GM12878 (cell line): ENCODE results near the gene CD96. TPM values are rescaled to one million over a fixed set of nuclear protein-coding genes. Genes with fewer than 3 reads are reported as not detected.

Experiments
- ATAC-seq: fragments of 200-7000 bp; cut with Tn5 transposase; 3 replicates; pipeline ENCODE4 v1.9.1; 2020; ENCODE audit warnings: mild to moderate bottlenecking, moderate library complexity
- BruUV-seq: library from RNA; stranded (reverse); fragments of 400-500 nt; replicated peaks from 2 replicates; lab custom pipeline; 2021; lab: Mats Ljungman, UMichigan
- CTCF ChIA-PET: fragments of 300-600 bp; sonication (Branson Sonifier 250); formaldehyde crosslinking; extraction: SDS; loops from one replicate; lab custom pipeline; 2021; ENCODE audit warnings: inconsistent platforms; lab: Yijun Ruan, JAX
- POLR2A ChIA-PET: fragments of 350-600 bp; formaldehyde crosslinking; extraction: SDS; loops from one replicate; lab custom pipeline; 2021; ENCODE audit warnings: inconsistent platforms; lab: Charles Lee
- RAD21 ChIA-PET: fragments of 300-600 bp; sonication (Branson Sonifier 250); formaldehyde crosslinking; loops from one replicate; lab custom pipeline; 2023; ENCODE audit warnings: antibody characterized with exemption; ENCODE audit not compliant: unreplicated experiment; lab: Charles Lee
- SMC1A ChIA-PET: fragments of 300-600 bp; sonication (Branson Sonifier 250); formaldehyde crosslinking; loops from one replicate; lab custom pipeline; 2023; ENCODE audit not compliant: unreplicated experiment, uncharacterized antibody; lab: Charles Lee
- DNase-seq: peaks from one replicate; pipeline ENCODE4 v3.0.0-alpha.2; 2011; ENCODE audit warnings: low read depth, low spot score
- FAIRE-seq: peaks from 3 replicates; lab custom pipeline; 2011; peaks lifted over from hg19 to GRCh38; lab: Jason Lieb, UNC
- H2AFZ ChIP-seq: 2 replicates; pipeline ENCODE4 v1.6.0; 2011; ENCODE audit warnings: low read depth, low read length, control low read depth; ENCODE audit not compliant: control insufficient read depth
- H3K27ac ChIP-seq: 2 replicates; pipeline ENCODE4 v1.5.1; 2011; ENCODE audit warnings: control low read depth; ENCODE audit not compliant: control insufficient read depth, insufficient read depth
- H3K27me3 ChIP-seq, 2 experiments: replicated peaks in 1 of 2; 2 replicates each; pipeline versions ENCODE4 v1.6.0 to v1.6.1; 2011; ENCODE audit warnings: low read length in 1 of 2; ENCODE audit not compliant: control insufficient read depth in 2 of 2, insufficient read depth in 2 of 2
- H3K36me3 ChIP-seq, 2 experiments: 2 replicates each; pipeline ENCODE4 v1.5.1; 2011; ENCODE audit warnings: low read length in 1 of 2; ENCODE audit not compliant: control insufficient read depth in 2 of 2, insufficient read depth in 2 of 2
- H3K4me1 ChIP-seq: 2 replicates; pipeline ENCODE4 v1.6.1; 2011; ENCODE audit warnings: mild to moderate bottlenecking, low read length, moderate library complexity, mixed read lengths; ENCODE audit not compliant: control insufficient read depth, insufficient read depth
- H3K4me2 ChIP-seq: 2 replicates; pipeline ENCODE4 v1.6.0; 2011; ENCODE audit warnings: control low read depth; ENCODE audit not compliant: control insufficient read depth, insufficient read depth
- H3K4me3 ChIP-seq: fragments of 200-600 bp; sonication (generic); 2 replicates; pipeline ENCODE4 v1.5.1; 2016
- H3K79me2 ChIP-seq: 2 replicates; pipeline ENCODE4 v1.6.0; 2011; ENCODE audit warnings: low read length; ENCODE audit not compliant: control insufficient read depth, insufficient read depth
- H3K9ac ChIP-seq: 2 replicates; pipeline ENCODE4 v1.8.0; 2011; ENCODE audit warnings: low read length, control low read depth, mixed read lengths; ENCODE audit not compliant: control insufficient read depth, insufficient read depth
- H3K9me3 ChIP-seq: replicated peaks from 3 replicates; pipeline ENCODE4 v1.5.1; 2011; ENCODE audit warnings: mild to moderate bottlenecking, low read length; ENCODE audit not compliant: control insufficient read depth, insufficient read depth
- H4K20me1 ChIP-seq: 2 replicates; pipeline ENCODE4 v1.6.0; 2011; ENCODE audit not compliant: control insufficient read depth, insufficient read depth
- BMI1 ChIP-seq: fragments of 450-650 bp; IDR thresholded peaks from 2 replicates; pipeline ENCODE4 v1.6.1; 2016; ENCODE audit warnings: mild to moderate bottlenecking, moderate library complexity, borderline replicate concordance
- EED ChIP-seq: sonication (generic); IDR thresholded peaks from 2 replicates; pipeline ENCODE4 v1.6.1; 2016; ENCODE audit warnings: antibody characterized with exemption, low read depth
- GATAD2B ChIP-seq: fragments of 450-650 bp; conservative IDR thresholded peaks from 2 replicates; pipeline ENCODE4 v1.6.1; 2017; ENCODE audit warnings: low read depth, mild to moderate bottlenecking, moderate library complexity
- HCFC1 ChIP-seq: fragments of 150-350 bp; IDR thresholded peaks from 2 replicates; pipeline ENCODE4 v1.6.1; 2014; ENCODE audit warnings: low read length
- JUND ChIP-seq: IDR thresholded peaks from 2 replicates; pipeline ENCODE4 v1.6.1; 2012; ENCODE audit warnings: low read depth, mild to moderate bottlenecking, low read length, improper control_type of control experiment, moderate library complexity
- KDM1A ChIP-seq: fragments of 200-600 bp; sonication (generic); IDR thresholded peaks from 2 replicates; pipeline ENCODE4 v1.6.1; 2016; ENCODE audit warnings: borderline replicate concordance
- LARP7 ChIP-seq: fragments of 450-650 bp; IDR thresholded peaks from 2 replicates; pipeline ENCODE4 v1.6.1; 2017; ENCODE audit warnings: mild to moderate bottlenecking
- RAD21 ChIP-seq: IDR thresholded peaks from 2 replicates; pipeline ENCODE4 v1.6.1; 2011; ENCODE audit warnings: mild to moderate bottlenecking, low read depth, low read length, moderate library complexity; ENCODE audit not compliant: insufficient read depth
- SIN3A ChIP-seq: IDR thresholded peaks from 2 replicates; pipeline ENCODE4 v1.6.1; 2012; ENCODE audit warnings: low read depth, low read length, improper control_type of control experiment
- SIX5 ChIP-seq: IDR thresholded peaks from 2 replicates; pipeline ENCODE4 v1.6.1; 2011; ENCODE audit warnings: mild to moderate bottlenecking, low read depth, low read length, moderate library complexity; ENCODE audit not compliant: severe bottlenecking
- SMC3 ChIP-seq: IDR thresholded peaks from 2 replicates; pipeline ENCODE4 v1.6.1; 2011; ENCODE audit warnings: low read length, improper control_type of control experiment, borderline replicate concordance
- SUPT20H ChIP-seq: IDR thresholded peaks from 2 replicates; pipeline ENCODE4 v1.6.1; 2011; ENCODE audit warnings: low read depth, mild to moderate bottlenecking, low read length, moderate library complexity, borderline replicate concordance; ENCODE audit not compliant: control insufficient read depth
- ZNF384 ChIP-seq: IDR thresholded peaks from 2 replicates; pipeline ENCODE4 v1.6.1; 2012; ENCODE audit warnings: low read depth, mild to moderate bottlenecking, low read length, improper control_type of control experiment, borderline replicate concordance
- WGBS: methylation state at CpG from one replicate; pipeline ENCODE4 v1.1.6; 2016; ENCODE audit warnings: low lambda C conversion rate; ENCODE audit not compliant: insufficient replicate concordance, insufficient coverage; ENCODE audit errors: missing lambda C conversion rate; 5-methylcytosine and 5-hydroxymethylcytosine counted together
- in situ Hi-C: fragments of 300-500 bp; cut with MboI; formaldehyde crosslinking; loops from 9 replicates; pipeline ENCODE4 v1.14.3; 2018; ENCODE audit warnings: mixed read lengths
- intact Hi-C: fragments of 100-400 bp; cut with micrococcal nuclease; formaldehyde crosslinking; loops from one replicate; pipeline ENCODE4 v1.14.2; 2022; ENCODE audit not compliant: unreplicated experiment
- polyA plus RNA-seq, 11 experiments: library from polyadenylated mRNA; depleted of rRNA in 4 of 11; unstranded in 6 of 11; stranded (reverse) in 5 of 11; fragments of >200 nt; fragmentation: Nextera tagmentation in 4 of 11; fragmentation: Illumina TruSeq in 1 of 11; extraction: Ambion mirVana in 4 of 11; extraction: Trizol in 1 of 11; gene quantifications; 1 replicate in 1 of 11; 2 replicates in 10 of 11; pipeline versions ENCODE4 v1.2.1 to v1.2.3, GENCODE V29; 2011 to 2016; ENCODE audit warnings: inconsistent platforms in 2 of 11, missing spikeins in 2 of 11, low read depth in 1 of 11
- total RNA-seq, 4 experiments: library from RNA; depleted of rRNA in 3 of 4; stranded (reverse); fragments of >200 nt in 3 of 4; fragmentation: Illumina TruSeq in 1 of 4; extraction: Trizol in 1 of 4; gene quantifications; 2 replicates each; pipeline versions ENCODE4 v1.2.1 to v1.2.3, GENCODE V29; 2013 to 2021
- TF ChIP-seq, protein P1 (sequence below): IDR thresholded peaks from 2 replicates; pipeline ENCODE4 v1.6.1; 2012; ENCODE audit warnings: low read length, inconsistent platforms
- TF ChIP-seq, protein P2 (sequence below): IDR thresholded peaks from 2 replicates; pipeline ENCODE4 v1.6.1; 2011; ENCODE audit warnings: low read depth, low read length, improper control_type of control experiment, borderline replicate concordance

The CD96 gene
- total and polyA plus RNA-seq, 10 of the 15 experiments (the other 5 are each of a cell fraction or from before 2014, with no cell fraction given), result 0.13 to 10.1 (median 0.47) TPM

DNA sequence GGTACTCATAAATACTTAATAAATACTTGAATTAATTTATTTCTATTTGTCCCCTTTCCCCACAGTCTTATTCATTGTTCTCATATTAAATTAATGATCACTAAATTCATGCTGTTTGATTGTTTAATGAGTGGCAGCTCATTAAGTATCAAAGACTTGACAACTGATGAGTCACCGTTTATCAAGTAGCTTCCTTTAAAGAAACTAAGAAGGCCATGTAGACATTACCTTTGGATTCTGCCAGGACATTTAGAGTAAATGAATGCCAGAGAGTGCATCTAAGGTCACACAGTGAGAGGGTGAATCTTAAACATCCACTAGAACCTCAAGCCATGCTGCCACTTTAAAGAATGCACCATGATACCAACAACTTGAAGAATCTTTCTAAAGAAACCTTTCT is 29.3 kb downstream of the CD96 start:
- no TSS peak for BruUV-seq
- TF ChIP-seq EED (no peak), ZNF384 (no peak), LARP7 (no peak), RAD21 (no peak), SIX5 (no peak), SIN3A (no peak), KDM1A (no peak), SMC3 (no peak), BMI1 (no peak), HCFC1 (no peak), SUPT20H (no peak), GATAD2B (no peak), JUND (no peak)
- TF ChIP-seq, protein P1, sequence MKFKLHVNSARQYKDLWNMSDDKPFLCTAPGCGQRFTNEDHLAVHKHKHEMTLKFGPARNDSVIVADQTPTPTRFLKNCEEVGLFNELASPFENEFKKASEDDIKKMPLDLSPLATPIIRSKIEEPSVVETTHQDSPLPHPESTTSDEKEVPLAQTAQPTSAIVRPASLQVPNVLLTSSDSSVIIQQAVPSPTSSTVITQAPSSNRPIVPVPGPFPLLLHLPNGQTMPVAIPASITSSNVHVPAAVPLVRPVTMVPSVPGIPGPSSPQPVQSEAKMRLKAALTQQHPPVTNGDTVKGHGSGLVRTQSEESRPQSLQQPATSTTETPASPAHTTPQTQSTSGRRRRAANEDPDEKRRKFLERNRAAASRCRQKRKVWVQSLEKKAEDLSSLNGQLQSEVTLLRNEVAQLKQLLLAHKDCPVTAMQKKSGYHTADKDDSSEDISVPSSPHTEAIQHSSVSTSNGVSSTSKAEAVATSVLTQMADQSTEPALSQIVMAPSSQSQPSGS, result no peak
- TF ChIP-seq, protein P2, sequence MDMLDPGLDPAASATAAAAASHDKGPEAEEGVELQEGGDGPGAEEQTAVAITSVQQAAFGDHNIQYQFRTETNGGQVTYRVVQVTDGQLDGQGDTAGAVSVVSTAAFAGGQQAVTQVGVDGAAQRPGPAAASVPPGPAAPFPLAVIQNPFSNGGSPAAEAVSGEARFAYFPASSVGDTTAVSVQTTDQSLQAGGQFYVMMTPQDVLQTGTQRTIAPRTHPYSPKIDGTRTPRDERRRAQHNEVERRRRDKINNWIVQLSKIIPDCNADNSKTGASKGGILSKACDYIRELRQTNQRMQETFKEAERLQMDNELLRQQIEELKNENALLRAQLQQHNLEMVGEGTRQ, result no peak
- ATAC-seq, result no peak
- Histone ChIP-seq H4K20me1 (no peaks in the 10 kb centered on the region), H3K27ac (no peak overlapping the region), H3K4me3 (no peak overlapping the region), H3K4me1 (no peaks in the 10 kb centered on the region), H3K79me2 (no peaks in the 10 kb centered on the region), H3K9me3 (no peaks in the 10 kb centered on the region), H3K4me2 (no peak overlapping the region), H3K27me3 (no peaks in the 10 kb centered on the region; a peak in 1 of 4 replicates), H2AFZ (no peak overlapping the region), H3K9ac (no peak overlapping the region), H3K36me3 (no peaks in the 10 kb centered on the region)
- intact Hi-C loops (no loop called here), in situ Hi-C loops (loop anchor here (10.0 kb wide), 1 partner anchor 404 kb away; the partner anchor contains the start of gene ABHD10)
- ChIA-PET CTCF (no interaction called here), RAD21 (no interaction called here), SMC1A (no interaction called here), POLR2A (no interaction called here)
- no peak for FAIRE-seq
- no peak for DNase-seq
- WGBS, result 80% methylated on average over 1 of the region's 1 CpG
